IMR-90 (cell line): ENCODE results near the gene C14orf180. TPM values are rescaled to one million over a fixed set of nuclear protein-coding genes. Genes with fewer than 3 reads are reported as not detected.

Source experiments
- ATAC-seq: fragments of 200-7000 bp; cut with Tn5 transposase; 2 replicates; pipeline ENCODE4 v1.9.1; 2020; ENCODE audit warnings: low read depth, mild to moderate bottlenecking, moderate library complexity
- BruUV-seq: library from RNA; stranded (reverse); fragments of 400-500 nt; replicated peaks from 2 replicates; lab custom pipeline; 2021; lab: Mats Ljungman, UMichigan
- CTCF ChIA-PET: fragments of 300-600 bp; formaldehyde crosslinking; extraction: SDS; loops from one replicate; lab custom pipeline; 2021; ENCODE audit warnings: antibody characterized with exemption; lab: Yijun Ruan, JAX
- POLR2A ChIA-PET: fragments of 300-600 bp; sonication (Branson Sonifier 250); formaldehyde crosslinking; loops from one replicate; lab custom pipeline; 2022; ENCODE audit warnings: antibody characterized with exemption; ENCODE audit not compliant: unreplicated experiment; lab: Charles Lee
- DNase-seq: peaks from one replicate; pipeline ENCODE4 v3.0.0; 2013
- H2AFZ ChIP-seq: replicated peaks from 2 replicates; pipeline ENCODE3; 2013; ENCODE audit warnings: low read length, mild to moderate bottlenecking; ENCODE audit not compliant: poor library complexity
- H2AK5ac ChIP-seq: 2 replicates; pipeline ENCODE4 v1.6.1; 2013; ENCODE audit warnings: low read depth, low read length, inconsistent platforms
- H2AK9ac ChIP-seq: replicated peaks from 2 replicates; pipeline ENCODE3; 2013; ENCODE audit warnings: mild to moderate bottlenecking, low read depth, low read length, moderate library complexity; ENCODE audit not compliant: poor library complexity
- H2BK120ac ChIP-seq: 2 replicates; pipeline ENCODE4 v1.6.1; 2013; ENCODE audit warnings: low read depth, low read length, inconsistent platforms
- H2BK15ac ChIP-seq: 3 replicates; pipeline ENCODE4 v1.6.1; 2013; ENCODE audit warnings: low read depth, low read length, inconsistent platforms
- H2BK20ac ChIP-seq: 2 replicates; pipeline ENCODE4 v1.6.1; 2013; ENCODE audit warnings: low read depth, mild to moderate bottlenecking, inconsistent platforms, low read length, moderate library complexity
- H2BK5ac ChIP-seq: 2 replicates; pipeline ENCODE4 v1.6.1; 2013; ENCODE audit warnings: mild to moderate bottlenecking, low read depth, low read length, inconsistent platforms; ENCODE audit not compliant: poor library complexity, severe bottlenecking
- H3K14ac ChIP-seq: replicated peaks from 2 replicates; pipeline ENCODE4 v1.6.1; 2013; ENCODE audit warnings: low read depth, low read length, inconsistent platforms
- H3K18ac ChIP-seq: 2 replicates; pipeline ENCODE4 v1.6.1; 2013; ENCODE audit warnings: low read depth, low read length, control low read depth
- H3K23ac ChIP-seq: 2 replicates; pipeline ENCODE4 v1.6.1; 2013; ENCODE audit warnings: low read depth, low read length, inconsistent platforms
- H3K27ac ChIP-seq: 2 replicates; pipeline ENCODE4 v1.5.1; 2013; ENCODE audit warnings: mild to moderate bottlenecking, control low read depth, low read length; ENCODE audit not compliant: insufficient read depth
- H3K27me3 ChIP-seq: 2 replicates; pipeline ENCODE4 v1.6.1; 2013; ENCODE audit warnings: low read length; ENCODE audit not compliant: control insufficient read depth, insufficient read depth
- H3K36me3 ChIP-seq: 2 replicates; pipeline ENCODE4 v1.6.1; 2013; ENCODE audit warnings: low read length, mixed read lengths; ENCODE audit not compliant: control insufficient read depth, insufficient read depth
- H3K4ac ChIP-seq: 2 replicates; pipeline ENCODE4 v1.6.1; 2013; ENCODE audit warnings: low read depth, low read length, inconsistent platforms
- H3K4me1 ChIP-seq: 2 replicates; pipeline ENCODE4 v1.6.1; 2013; ENCODE audit warnings: low read length, mixed read lengths; ENCODE audit not compliant: control insufficient read depth, insufficient read depth
- H3K4me2 ChIP-seq: 2 replicates; pipeline ENCODE4 v1.6.1; 2013; ENCODE audit warnings: low read depth, mild to moderate bottlenecking, control low read depth, low read length, moderate library complexity
- H3K4me3 ChIP-seq: 2 replicates; pipeline ENCODE4 v1.5.1; 2013; ENCODE audit warnings: low read depth, mild to moderate bottlenecking, control low read depth, low read length, moderate library complexity; ENCODE audit not compliant: insufficient read depth
- H3K56ac ChIP-seq: 2 replicates; pipeline ENCODE4 v1.6.1; 2013; ENCODE audit warnings: low read length, inconsistent platforms; ENCODE audit not compliant: insufficient read depth; ENCODE audit errors: extremely low read depth
- H3K79me1 ChIP-seq, 2 experiments: 2 replicates each; pipeline ENCODE4 v1.6.1; 2013; ENCODE audit warnings: low read length in 2 of 2, inconsistent platforms in 1 of 2, low read depth in 1 of 2
- H3K9ac ChIP-seq: 2 replicates; pipeline ENCODE4 v1.6.1; 2013; ENCODE audit warnings: low read depth, low read length, control low read depth
- H3K9me1 ChIP-seq: 2 replicates; pipeline ENCODE4 v1.6.1; 2013; ENCODE audit warnings: low read length, inconsistent platforms; ENCODE audit not compliant: insufficient read depth
- H3K9me3 ChIP-seq: 2 replicates; pipeline ENCODE4 v1.6.1; 2013; ENCODE audit warnings: low read length; ENCODE audit not compliant: control insufficient read depth, insufficient read depth
- H4K20me1 ChIP-seq: 2 replicates; pipeline ENCODE4 v1.6.1; 2013; ENCODE audit warnings: low read length, inconsistent platforms; ENCODE audit not compliant: insufficient read depth
- H4K5ac ChIP-seq: 2 replicates; pipeline ENCODE4 v1.6.1; 2013; ENCODE audit warnings: mild to moderate bottlenecking, low read depth, low read length, control low read depth
- H4K8ac ChIP-seq, 2 experiments: 2 replicates each; pipeline ENCODE4 v1.6.1; 2013; ENCODE audit warnings: low read depth in 2 of 2, low read length in 2 of 2, control low read depth in 1 of 2, inconsistent platforms in 1 of 2
- H4K91ac ChIP-seq: 2 replicates; pipeline ENCODE4 v1.6.1; 2013; ENCODE audit warnings: low read depth, low read length, inconsistent platforms; ENCODE audit not compliant: insufficient read depth
- BHLHE40 ChIP-seq: fragments of 150-350 bp; IDR thresholded peaks from 2 replicates; pipeline ENCODE4 v1.6.1; 2016; ENCODE audit warnings: mild to moderate bottlenecking, low read depth, low read length
- CEBPB ChIP-seq: IDR thresholded peaks from 2 replicates; pipeline ENCODE4 v1.6.1; 2012; ENCODE audit warnings: low read depth, low read length, improper control_type of control experiment
- CHD1 ChIP-seq: IDR thresholded peaks from 2 replicates; pipeline ENCODE4 v1.6.1; 2012; ENCODE audit warnings: low read depth, low read length, improper control_type of control experiment
- ELK1 ChIP-seq: fragments of 150-350 bp; IDR thresholded peaks from 2 replicates; pipeline ENCODE4 v1.6.1; 2016; ENCODE audit warnings: low read depth, mild to moderate bottlenecking, low read length, moderate library complexity, borderline replicate concordance
- MAZ ChIP-seq: IDR thresholded peaks from 2 replicates; pipeline ENCODE4 v1.6.1; 2012; ENCODE audit warnings: low read depth, mild to moderate bottlenecking, low read length, improper control_type of control experiment, moderate library complexity, borderline replicate concordance
- NFE2L2 ChIP-seq: fragments of 150-350 bp; IDR thresholded peaks from 2 replicates; pipeline ENCODE4 v1.6.1; 2016; ENCODE audit warnings: low read depth, mild to moderate bottlenecking, low read length
- RFX5 ChIP-seq: IDR thresholded peaks from 2 replicates; pipeline ENCODE4 v1.8.0; 2012; ENCODE audit warnings: low read depth, mild to moderate bottlenecking, low read length, moderate library complexity
- WGBS, 2 experiments: methylation state at CpG; one replicate each; pipeline versions ENCODE4 v1.1.5 to v1.1.7; 2013; ENCODE audit warnings: missing lambda C conversion rate in 2 of 2; ENCODE audit not compliant: insufficient read length in 1 of 2; ENCODE audit errors: extremely low coverage in 2 of 2; 5-methylcytosine and 5-hydroxymethylcytosine counted together
- dilution Hi-C: fragments of 300-500 bp; cut with HindIII; formaldehyde crosslinking; loops from one replicate; pipeline ENCODE4 v1.14.3; 2018; ENCODE audit warnings: low sequenced_read_pairs; ENCODE audit not compliant: unreplicated experiment
- in situ Hi-C: fragments of 300-500 bp; cut with MboI; formaldehyde crosslinking; loops from 3 replicates; pipeline ENCODE4 v1.14.3; 2019; ENCODE audit warnings: low sequenced_read_pairs, inconsistent platforms, mixed read lengths
- intact Hi-C: fragments of 100-400 bp; cut with micrococcal nuclease; formaldehyde crosslinking; loops from 2 replicates; pipeline ENCODE4 v1.10.0; 2022
- polyA plus RNA-seq, 3 experiments: library from polyadenylated mRNA; depleted of rRNA; stranded (reverse); fragments of >200 nt; gene quantifications; 2 replicates each; pipeline ENCODE4 v1.2.3, GENCODE V29; 2012; ENCODE audit warnings: low replicate concordance in 1 of 3
- total RNA-seq: library from RNA; depleted of rRNA; stranded (reverse); fragments of >200 nt; gene quantifications from 2 replicates; pipeline ENCODE4 v1.2.3, GENCODE V29; 2012
- TF ChIP-seq, protein P1 (sequence below): fragments of 150-350 bp; IDR thresholded peaks from 2 replicates; pipeline ENCODE4 v1.6.1; 2017; ENCODE audit warnings: mild to moderate bottlenecking, antibody characterized with exemption, low read length, low read depth

Gene C14orf180
- total and polyA plus RNA-seq, 2 of the 4 experiments (the other 2 are of a cell fraction) = not detected

DNA sequence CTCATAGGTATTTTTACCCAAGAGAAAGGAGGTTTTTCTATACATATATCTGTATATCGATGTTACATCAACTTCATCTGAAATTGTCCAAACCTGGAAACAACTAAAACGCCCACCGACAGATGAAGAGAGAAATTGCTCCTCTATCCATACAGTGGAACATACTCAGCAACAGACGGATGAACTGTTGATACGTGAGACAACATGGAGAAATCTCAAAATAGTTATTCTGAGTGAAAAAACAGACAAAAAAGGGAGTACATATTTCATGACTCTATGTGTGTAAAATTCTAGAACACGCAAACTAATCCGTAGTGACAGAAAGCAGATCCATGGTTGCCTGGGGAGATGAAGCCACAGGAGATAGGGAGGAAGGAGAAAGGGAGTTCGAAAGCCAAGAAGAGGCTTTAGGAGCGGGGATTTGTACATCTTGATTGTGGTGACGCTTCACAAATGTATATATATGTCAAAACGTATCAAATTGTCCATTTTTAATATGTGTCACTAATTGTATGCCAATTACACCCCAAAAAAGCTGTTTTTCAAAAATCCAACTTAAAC, 37.6 kb upstream of the C14orf180 start:
- intact Hi-C loops (no loop called here), in situ Hi-C loops (no loop called here), dilution Hi-C loops (no loop called here)
- H3K9me1 ChIP-seq = no peaks in the 10 kb centered on the region
- no peak overlapping the region for H3K56ac ChIP-seq
- 75% methylated on average over 2 of the region's 11 CpGs; no CpG with 5 or more reads in 1 of the 2 experiments for WGBS, 2 experiments
- H2BK20ac ChIP-seq = no peak overlapping the region
- no peaks in the 10 kb centered on the region for H4K20me1 ChIP-seq
- H2AFZ ChIP-seq = no peak overlapping the region
- H3K4me3 ChIP-seq = no peak overlapping the region
- no peak overlapping the region for H4K8ac ChIP-seq
- no peak overlapping the region for H3K9ac ChIP-seq
- H3K4me1 ChIP-seq = no peaks in the 10 kb centered on the region
- H3K18ac ChIP-seq = no peak overlapping the region
- no peak for TF ChIP-seq CEBPB
- no peak for TF ChIP-seq RFX5
- no peak for TF ChIP-seq NFE2L2
- TF ChIP-seq BHLHE40 = no peak
- TF ChIP-seq, protein P1, sequence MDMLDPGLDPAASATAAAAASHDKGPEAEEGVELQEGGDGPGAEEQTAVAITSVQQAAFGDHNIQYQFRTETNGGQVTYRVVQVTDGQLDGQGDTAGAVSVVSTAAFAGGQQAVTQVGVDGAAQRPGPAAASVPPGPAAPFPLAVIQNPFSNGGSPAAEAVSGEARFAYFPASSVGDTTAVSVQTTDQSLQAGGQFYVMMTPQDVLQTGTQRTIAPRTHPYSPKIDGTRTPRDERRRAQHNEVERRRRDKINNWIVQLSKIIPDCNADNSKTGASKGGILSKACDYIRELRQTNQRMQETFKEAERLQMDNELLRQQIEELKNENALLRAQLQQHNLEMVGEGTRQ = no peak
- no peak for TF ChIP-seq ELK1
- no peak for TF ChIP-seq MAZ
- TF ChIP-seq CHD1 = no peak
- H2AK9ac ChIP-seq = no peak overlapping the region
- no peak overlapping the region for H2BK5ac ChIP-seq
- no peak overlapping the region for H3K27ac ChIP-seq
- ChIA-PET POLR2A (no interaction called here), CTCF (no interaction called here)
- no peak overlapping the region for H2AK5ac ChIP-seq
- H3K23ac ChIP-seq = no peak overlapping the region
- ATAC-seq (no peak), DNase-seq (no peak)
- H2BK120ac ChIP-seq = no peak overlapping the region
- BruUV-seq = no TSS peak
- H3K4ac ChIP-seq = no peak overlapping the region
- H3K4me2 ChIP-seq = no peak overlapping the region
- no peaks in the 10 kb centered on the region for H3K9me3 ChIP-seq
- H3K79me1 ChIP-seq = no peaks in the 10 kb centered on the region
- H4K5ac ChIP-seq = no peak overlapping the region
- no peak overlapping the region for H3K14ac ChIP-seq
- H3K27me3 ChIP-seq = peaks cover 4% of the 10 kb centered on the region; the same call in 1 of the 2 replicates
- H2BK15ac ChIP-seq = no peak overlapping the region
- no peaks in the 10 kb centered on the region for H3K36me3 ChIP-seq
- H4K91ac ChIP-seq = no peak overlapping the region
